Activated naive CD4-positive, alpha-beta T cell treated with anti-CD3 and anti-CD28 coated beads, Interleukin-2, amount 50 U/mL, for 16 hours (primary cell): Measurements from ENCODE around the gene MEIS1.

ENCODE experiments used
- DNase-seq: peaks from one replicate; pipeline ENCODE4 v3.0.0-alpha.2; 2020

Gene MEIS1

GRCh38 chr2:66445076-66445924, 10.4 kb downstream of the MEIS1 start:
- DNase-seq = no peak

GRCh38 chr2:66445925-66446871, 11.3 kb downstream of the MEIS1 start:
- no peak for DNase-seq

GRCh38 chr2:66446941-66447340, 12.0 kb downstream of the MEIS1 start:
- no peak for DNase-seq

- DNase-seq = no peak
These were observed 12.8 kb downstream of the MEIS1 start for GRCh38 chr2:66447677-66448076.

GRCh38 chr2:66448136-66448991, 13.4 kb downstream of the MEIS1 start:
- DNase-seq = no peak

GRCh38 chr2:66452214-66452613, 17.3 kb downstream of the MEIS1 start:
- DNase-seq = no peak

- no peak for DNase-seq
These were observed 18.0 kb downstream of the MEIS1 start for GRCh38 chr2:66452917-66453316.

GRCh38 chr2:66455490-66455889, 20.6 kb downstream of the MEIS1 start:
- no peak for DNase-seq

- no peak for DNase-seq
These were observed 21.5 kb downstream of the MEIS1 start for GRCh38 chr2:66456183-66457041.

GRCh38 chr2:66457545-66457944, 22.6 kb downstream of the MEIS1 start:
- DNase-seq = no peak

- DNase-seq = no peak
These were observed 25.1 kb downstream of the MEIS1 start for GRCh38 chr2:66460031-66460430.

- no peak for DNase-seq
These were observed 26.2 kb downstream of the MEIS1 start for GRCh38 chr2:66461001-66461663.

GRCh38 chr2:66461664-66462500, 27.0 kb downstream of the MEIS1 start:
- DNase-seq = no peak

GRCh38 chr2:66462501-66462825, 27.5 kb downstream of the MEIS1 start:
- no peak for DNase-seq

- DNase-seq = no peak
These were observed 28.4 kb downstream of the MEIS1 start for GRCh38 chr2:66463206-66463755.

GRCh38 chr2:66464930-66465637, 30.2 kb downstream of the MEIS1 start:
- DNase-seq = no peak

- no peak for DNase-seq
These were observed 31.5 kb downstream of the MEIS1 start for GRCh38 chr2:66466433-66466832.

GRCh38 chr2:66467718-66468117, 32.8 kb downstream of the MEIS1 start:
- no peak for DNase-seq

GRCh38 chr2:66469214-66469902, 34.4 kb downstream of the MEIS1 start:
- DNase-seq = no peak
